ENCODE results near the gene IRX6. TPM values are rescaled to one million over a fixed set of nuclear protein-coding genes. Genes with fewer than 3 reads are reported as not detected.

Gene IRX6
- total and polyA plus RNA-seq, 2 of the 8 experiments (the other 6 are each of a cell fraction or from before 2014, with no cell fraction given) = 0.61 TPM; not detected in 1

GRCh38 chr16:55378616-55379015 is 54.6 kb downstream of the IRX6 start:
- H3K14ac ChIP-seq (ENCODE audit: insufficient read length) = no peak overlapping the region
- ChIA-PET POLR2A (ENCODE audit: partially characterized antibody) (no interaction called here), CTCF (ENCODE audit: partially characterized antibody) (interaction anchor here (1.4 kb wide), 1 partner anchor 8 kb away, joined by 5 read pairs; no protein-coding TSS in a partner anchor)
- H3K9ac ChIP-seq (replicated peaks in 1 of 4; ENCODE audit: extremely low read depth in 1 of 4, low read depth in 3 of 4, low read length in 3 of 4) = no peak overlapping the region
- no peak overlapping the region for H2AK5ac ChIP-seq (ENCODE audit: low read depth, low read length)
- no peaks in the 10 kb centered on the region for H3K36me3 ChIP-seq (ENCODE audit: control insufficient read depth in 2 of 4, insufficient read depth in 4 of 4, low read length in 3 of 4)
- no peak overlapping the region for H2AFZ ChIP-seq (ENCODE audit: low read length)
- no peak overlapping the region for H2BK120ac ChIP-seq (replicated peaks; ENCODE audit: low read depth, low read length)
- peaks cover 0 to 1% (median 0%) of the 10 kb centered on the region in 4 experiments; a peak in 2 of 7 replicates for H3K4me1 ChIP-seq (replicated peaks in 1 of 4; ENCODE audit: control insufficient read depth in 3 of 4, insufficient read depth in 4 of 4, low read length in 3 of 4)
- no peaks in the 10 kb centered on the region for H3K79me2 ChIP-seq (ENCODE audit: control insufficient read depth in 1 of 2, insufficient read depth in 2 of 2, low read length in 2 of 2)
- H3K23me2 ChIP-seq (ENCODE audit: low read depth, low read length) = no peaks in the 10 kb centered on the region
- no peak overlapping the region for H3K4ac ChIP-seq (replicated peaks; ENCODE audit: insufficient read length, low read depth, low read length)
- no peak overlapping the region for H3K4me2 ChIP-seq (ENCODE audit: insufficient read depth in 1 of 2, low read depth in 2 of 2, low read length in 2 of 2)
- no peak overlapping the region for H3K23ac ChIP-seq (ENCODE audit: insufficient read length)
- H4K20me1 ChIP-seq (replicated peaks in 1 of 2; ENCODE audit: control insufficient read depth in 1 of 2, insufficient read depth in 2 of 2, low read length in 2 of 2) = no peaks in the 10 kb centered on the region
- no peak overlapping the region for H4K91ac ChIP-seq (replicated peaks; ENCODE audit: insufficient read length, low read length)
- no peak overlapping the region for H3K27ac ChIP-seq (ENCODE audit: low read depth, low read length)
- no peaks in the 10 kb centered on the region for H3K79me1 ChIP-seq (ENCODE audit: low read depth, low read length)
- DNase-seq (ENCODE audit: low read depth in 1 of 2, low spot score in 2 of 2) (no peak), FAIRE-seq (no peak)
- 92% methylated on average over 3 of the region's 3 CpGs; no CpG with 5 or more reads in 1 of the 2 experiments for WGBS, 2 experiments (ENCODE audit: extremely low coverage in 1 of 2, insufficient coverage in 1 of 2, insufficient read length in 1 of 2, insufficient replicate concordance in 2 of 2, low coverage in 1 of 2, low lambda C conversion rate in 2 of 2, missing lambda C conversion rate in 1 of 2)
- H4K8ac ChIP-seq (ENCODE audit: extremely low read depth, insufficient read depth, low read length) = no peak overlapping the region
- no peak overlapping the region for H2BK5ac ChIP-seq (ENCODE audit: low read depth, low read length)
- no peak overlapping the region for H3K4me3 ChIP-seq (ENCODE audit: extremely low read depth in 1 of 4, insufficient read depth in 2 of 4, low read depth in 3 of 4, low read length in 4 of 4)
- H3K56ac ChIP-seq (replicated peaks; ENCODE audit: insufficient read length, low read depth, low read length) = no peak overlapping the region
- no peak overlapping the region for H4K5ac ChIP-seq (ENCODE audit: insufficient read length, low read depth, low read length)
- no peak overlapping the region for H3K18ac ChIP-seq (ENCODE audit: extremely low read depth, low read length)
- no peak overlapping the region for H2BK15ac ChIP-seq (ENCODE audit: low read length)
- no peak overlapping the region for H2BK12ac ChIP-seq (ENCODE audit: low read depth, low read length)
- H2BK20ac ChIP-seq (ENCODE audit: low read length) = no peak overlapping the region
- H3K9me3 ChIP-seq (ENCODE audit: insufficient read depth in 2 of 2, low read depth in 1 of 2, low read length in 1 of 2) = no peaks in the 10 kb centered on the region
- H3K27me3 ChIP-seq (replicated peaks in 1 of 4; ENCODE audit: control insufficient read depth in 3 of 4, extremely low read depth in 1 of 4, insufficient read depth in 3 of 4, low read length in 3 of 4) = no peaks in the 10 kb centered on the region
- TF ChIP-seq RXRA (IDR thresholded peaks at IDR 0.05; ENCODE audit: insufficient read depth, low read depth, low read length) (no peak), TBP (IDR thresholded peaks at IDR 0.05; ENCODE audit: low read depth, low read length) (no peak), HDAC6 (IDR thresholded peaks at IDR 0.05; ENCODE audit: low read depth, low read length) (no peak), YY1 (IDR thresholded peaks at IDR 0.05; ENCODE audit: low read depth, low read length) (no peak), MAX (IDR thresholded peaks at IDR 0.05) (no peak), RNF2 (IDR thresholded peaks at IDR 0.05; ENCODE audit: borderline replicate concordance, low read depth, low read length, missing control alignments, poor library complexity, severe bottlenecking) (no peak), TAF7 (optimal IDR thresholded peaks at IDR 0.05; ENCODE audit: borderline replicate concordance, low read depth, low read length) (no peak), RFX5 (IDR thresholded peaks at IDR 0.05; ENCODE audit: borderline replicate concordance, low read depth, low read length) (no peak), CEBPB (IDR thresholded peaks at IDR 0.05; ENCODE audit: low read depth, low read length) (no peak), SIX5 (IDR thresholded peaks at IDR 0.05; ENCODE audit: low read depth, low read length) (no peak), BRCA1 (IDR thresholded peaks at IDR 0.05; ENCODE audit: low read depth, low read length) (no peak), ATF3 (IDR thresholded peaks at IDR 0.05; ENCODE audit: insufficient read depth, low read depth, low read length) (no peak), HDAC2 (IDR thresholded peaks at IDR 0.05; ENCODE audit: borderline replicate concordance in 1 of 2, low read depth in 2 of 2, low read length in 2 of 2) (no peak), SIRT6 (IDR thresholded peaks at IDR 0.05; ENCODE audit: low read length) (no peak)
